GM21529 (cell line): ENCODE measurements around the gene SCMH1.

ENCODE experiments used
- ATAC-seq: cut with Tn5 transposase; IDR thresholded peaks from one replicate; pipeline ENCODE4 v1.9.1; 2021; ENCODE audit not compliant: unreplicated experiment

Gene SCMH1

DNA sequence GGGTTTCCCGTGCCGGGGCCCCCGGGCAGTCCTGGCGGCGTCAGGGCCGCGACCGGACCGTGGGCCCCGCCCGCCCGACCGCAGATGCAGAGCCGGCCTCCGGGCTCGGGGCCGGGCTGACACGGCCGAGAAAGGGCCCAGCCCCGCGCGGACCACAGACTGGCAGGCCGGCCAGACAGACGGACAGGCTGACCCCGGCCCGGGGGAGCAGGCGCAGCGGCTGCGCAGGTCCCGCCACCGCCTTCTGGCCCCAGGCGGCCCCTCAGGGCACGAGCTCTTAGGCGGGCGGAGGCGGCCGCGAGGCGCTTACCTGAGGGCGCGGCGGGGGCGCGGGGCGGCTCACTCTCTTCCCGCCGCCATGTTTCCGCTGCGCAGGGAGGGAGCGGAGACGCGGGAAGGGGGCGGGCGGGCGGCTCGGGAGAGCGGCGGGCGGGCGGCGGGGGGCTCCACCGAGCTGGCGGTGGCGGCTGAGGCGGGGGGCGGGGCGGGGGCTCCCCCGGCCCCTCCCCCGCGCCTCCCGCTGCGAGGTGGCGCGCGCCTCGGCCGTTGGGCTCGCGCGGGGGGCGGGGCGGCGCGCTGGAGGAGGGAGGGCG is at the start of gene SCMH1:
Gene SCMH1 (minus strand): TSS at position 558 of the 593 bp plus-strand sequence. CDS start 56,173 bp downstream, outside the sequence.
- ATAC-seq = peak; percentile 43

DNA sequence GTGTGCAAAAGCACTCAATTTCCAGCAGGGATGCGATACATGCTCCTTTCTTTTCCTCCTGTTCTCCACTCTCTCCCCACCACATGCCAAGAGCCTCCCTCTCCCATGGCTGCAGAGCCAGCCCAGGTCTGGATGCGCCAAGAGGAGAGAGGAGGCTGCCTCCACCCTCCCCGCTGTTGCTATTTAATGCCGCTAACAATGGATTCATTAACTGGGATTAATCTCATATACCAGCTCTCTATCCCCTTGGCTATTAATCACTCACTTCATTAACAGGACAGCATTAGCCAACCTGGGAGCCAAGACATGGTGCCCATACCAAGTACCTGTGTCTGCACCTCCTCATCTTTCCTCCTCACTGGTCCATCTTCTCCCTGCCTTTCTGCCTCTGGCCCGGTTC is 49.1 kb upstream of the SCMH1 start:
- ATAC-seq = no peak

DNA sequence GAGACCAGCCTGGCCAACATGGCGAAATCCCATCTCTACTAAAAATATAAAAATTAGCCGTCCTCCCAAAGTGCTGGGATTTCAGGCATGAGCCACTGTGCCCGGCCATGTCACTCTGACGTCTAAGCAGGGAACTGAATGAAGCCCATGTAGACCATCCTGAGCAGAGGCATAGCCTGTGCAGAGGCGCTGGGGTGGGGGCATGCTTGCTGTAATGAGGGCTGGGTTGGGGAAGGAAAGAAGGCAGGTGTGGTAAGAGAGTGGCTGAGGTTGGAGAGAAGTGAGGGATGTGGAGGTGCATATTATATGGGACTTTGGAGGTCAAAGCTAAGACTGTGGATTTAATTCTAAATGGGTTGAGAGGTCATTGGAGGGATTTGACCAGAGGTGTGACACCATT is 47.1 kb upstream of the SCMH1 start:
- no peak for ATAC-seq

DNA sequence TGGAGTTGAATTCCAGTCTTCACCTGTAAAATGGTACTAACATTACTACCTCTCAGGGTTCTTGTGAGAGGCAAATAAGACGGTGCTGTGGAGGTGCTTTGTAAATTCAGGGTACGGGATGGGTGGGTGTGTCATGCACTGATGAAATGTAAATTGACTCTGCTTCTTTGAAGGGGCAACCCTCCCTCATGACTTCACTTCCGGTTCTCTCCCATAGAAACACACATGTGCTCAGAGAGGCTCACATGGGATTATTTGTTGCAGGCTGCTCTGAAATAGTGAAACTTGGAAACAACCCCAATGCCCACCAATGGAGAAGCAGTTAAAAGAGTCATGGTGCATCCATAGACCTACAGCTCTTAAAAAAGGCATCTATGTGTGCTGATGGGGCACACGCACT is 44.9 kb upstream of the SCMH1 start:
- no peak for ATAC-seq

DNA sequence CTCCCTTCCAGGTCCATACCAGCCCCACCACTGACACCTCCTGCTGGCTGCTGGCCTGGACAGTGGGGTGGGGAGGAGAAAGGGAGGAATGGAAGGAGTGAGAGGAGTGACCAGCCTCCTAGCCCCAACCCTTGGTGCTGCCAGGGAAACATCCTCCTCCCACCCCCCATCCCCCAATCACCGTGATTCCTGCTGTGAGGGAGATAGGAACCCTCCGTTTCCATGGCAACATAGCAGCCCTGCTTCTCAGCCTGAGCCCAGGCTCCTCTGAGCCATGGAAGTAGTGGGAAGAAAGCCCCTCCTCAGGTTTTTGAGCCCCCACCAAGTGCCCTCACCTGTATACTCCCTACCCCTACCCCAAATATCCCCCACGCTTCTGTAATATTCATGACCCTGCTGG is 44.4 kb upstream of the SCMH1 start:
- no peak for ATAC-seq

DNA sequence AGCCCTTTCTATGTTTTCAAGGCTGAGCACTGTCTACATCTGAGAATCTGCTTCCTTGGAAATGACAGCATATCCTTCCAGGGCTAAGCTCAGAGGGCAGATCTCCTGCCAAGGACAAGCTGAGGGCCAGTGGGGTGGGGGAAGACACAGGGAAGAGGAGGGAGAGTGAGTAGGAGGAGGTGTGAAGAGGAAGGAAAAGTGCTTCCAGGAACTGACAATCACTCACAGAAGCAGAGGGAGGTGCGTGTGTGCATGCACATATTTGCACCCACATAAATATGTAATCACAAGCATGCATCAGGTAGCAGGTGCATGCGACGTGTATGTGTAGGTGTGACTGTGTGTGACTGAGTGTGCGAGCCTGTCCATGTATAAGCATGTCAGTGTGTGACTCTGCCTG is 43.7 kb upstream of the SCMH1 start:
- no peak for ATAC-seq

DNA sequence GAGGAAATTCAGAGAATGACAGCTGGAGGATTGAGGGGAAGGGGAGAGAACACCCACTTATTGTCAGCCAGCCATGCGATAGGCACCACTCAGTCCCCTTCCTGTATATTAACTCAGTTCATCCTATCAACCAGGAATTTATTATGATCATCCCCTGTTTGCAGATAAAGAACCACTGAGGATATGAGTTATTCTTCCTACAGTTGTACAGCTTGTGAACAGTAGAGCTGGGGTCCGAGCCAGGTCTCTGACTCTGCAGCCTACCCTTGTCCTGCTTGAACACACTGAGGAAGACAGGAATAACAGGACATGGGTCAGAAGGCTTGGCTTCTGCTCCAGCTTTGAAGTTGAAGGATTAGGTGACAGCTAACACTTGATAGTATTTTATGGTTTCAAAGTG is 42.0 kb upstream of the SCMH1 start:
- no peak for ATAC-seq

DNA sequence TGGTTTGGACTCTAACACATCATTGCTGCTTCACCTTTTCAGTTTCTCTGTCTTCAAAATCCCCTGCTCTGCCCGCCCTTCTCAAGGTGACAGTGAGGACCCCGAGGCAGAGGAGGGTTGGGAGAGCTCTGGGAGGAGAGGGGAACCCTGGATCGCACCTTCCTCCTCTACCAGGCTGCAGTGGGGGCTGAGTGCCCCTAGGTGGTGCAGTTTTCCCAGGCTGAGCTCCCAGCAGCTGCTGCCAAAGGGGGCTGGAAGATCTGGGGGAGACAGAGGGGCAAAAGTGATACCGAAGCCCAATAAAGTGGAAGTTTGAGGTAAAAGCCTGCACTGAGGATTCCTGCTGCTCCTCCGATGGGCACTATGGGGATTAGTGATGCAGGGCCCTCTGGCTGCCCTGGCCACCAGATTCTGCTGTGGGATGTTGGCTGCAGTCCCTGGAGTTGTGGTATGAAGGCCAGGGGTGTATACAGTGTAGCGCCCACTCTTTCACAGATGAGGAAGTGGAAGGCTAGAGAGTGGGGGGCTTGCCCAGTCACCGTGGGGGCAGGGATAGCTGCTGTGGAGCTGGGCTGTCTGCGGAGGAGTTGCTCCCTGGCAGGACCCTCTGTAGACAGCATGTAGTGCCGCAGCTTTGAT is 40.7 kb upstream of the SCMH1 start:
- ATAC-seq = no peak

DNA sequence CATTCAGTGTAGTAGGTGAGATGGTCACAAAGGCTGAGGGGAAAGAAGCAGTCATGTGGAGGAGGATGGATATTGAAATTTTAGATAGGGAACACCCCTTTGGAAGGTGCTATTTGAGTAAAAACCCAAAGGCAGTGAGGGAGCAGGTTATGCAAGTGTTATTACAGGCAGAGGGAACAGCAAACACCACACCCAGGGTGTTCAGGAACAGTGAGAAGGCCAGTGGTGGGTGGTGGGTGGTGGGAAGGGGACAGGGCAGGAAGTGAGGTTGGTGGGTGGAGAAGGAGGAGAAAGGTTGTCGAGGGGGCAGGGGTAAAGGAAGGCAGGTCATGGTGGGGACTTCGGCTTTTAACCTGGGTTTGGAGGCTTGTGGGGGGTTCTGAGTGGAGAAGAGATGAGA is 39.2 kb upstream of the SCMH1 start:
- no peak for ATAC-seq

DNA sequence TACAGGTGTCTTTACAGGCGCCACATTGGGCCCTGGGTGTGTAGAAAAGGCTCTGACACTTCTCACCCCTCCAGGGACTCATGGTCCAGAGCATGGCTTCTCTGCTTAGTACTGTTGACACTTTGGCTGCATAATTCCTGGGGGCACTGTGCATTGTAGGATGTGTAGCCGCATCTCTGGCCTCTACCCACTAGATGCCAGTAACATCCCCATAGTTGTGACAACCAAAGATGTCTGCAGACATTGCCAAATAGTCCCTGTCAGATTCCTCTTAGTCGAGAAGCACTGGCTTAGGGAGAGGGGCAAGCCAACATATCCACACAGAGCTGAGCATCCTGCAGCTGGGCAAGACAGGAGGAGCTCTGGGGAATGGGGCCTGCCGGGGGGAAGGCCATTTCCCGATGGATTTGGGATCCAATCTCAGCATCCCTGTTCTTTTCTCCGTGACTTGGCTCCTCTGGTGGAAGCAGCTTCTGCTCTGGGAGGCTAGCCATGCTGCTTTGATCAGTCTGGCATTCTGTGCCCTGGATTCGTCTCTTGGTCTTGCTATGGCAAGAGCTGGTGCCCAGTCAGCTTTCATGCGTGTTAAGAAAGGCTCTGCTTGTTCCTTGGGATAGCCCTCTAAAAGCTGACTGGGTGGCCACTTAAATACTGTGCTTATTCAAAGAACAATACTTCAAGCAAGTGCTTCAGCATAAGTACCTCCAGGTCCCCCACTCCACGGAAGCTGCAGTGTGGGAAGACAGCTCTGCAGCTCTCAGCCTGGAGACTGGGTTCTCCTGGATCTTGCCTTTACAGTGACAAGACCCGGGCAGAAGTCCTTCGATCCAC is 38.3 kb upstream of the SCMH1 start:
- ATAC-seq = no peak

DNA sequence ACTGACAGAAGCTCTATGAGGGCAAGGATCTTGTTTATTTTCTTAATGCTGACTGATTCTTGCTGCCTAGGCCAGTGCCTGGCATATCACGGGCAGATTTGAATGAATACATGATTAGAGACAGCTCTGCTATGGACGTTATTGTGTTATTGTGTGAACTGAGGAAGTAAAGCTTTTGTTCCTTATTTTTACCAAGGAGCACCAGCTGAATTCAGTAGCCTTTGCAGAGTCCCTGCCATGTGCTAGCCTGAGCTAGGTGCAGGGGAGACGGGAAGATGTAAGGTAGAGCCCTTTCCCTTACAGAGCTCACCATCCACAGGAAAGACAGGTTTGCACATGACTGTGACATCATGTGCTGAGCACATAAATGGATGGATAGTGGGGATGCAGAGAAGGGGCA is 36.0 kb upstream of the SCMH1 start:
- ATAC-seq = no peak

DNA sequence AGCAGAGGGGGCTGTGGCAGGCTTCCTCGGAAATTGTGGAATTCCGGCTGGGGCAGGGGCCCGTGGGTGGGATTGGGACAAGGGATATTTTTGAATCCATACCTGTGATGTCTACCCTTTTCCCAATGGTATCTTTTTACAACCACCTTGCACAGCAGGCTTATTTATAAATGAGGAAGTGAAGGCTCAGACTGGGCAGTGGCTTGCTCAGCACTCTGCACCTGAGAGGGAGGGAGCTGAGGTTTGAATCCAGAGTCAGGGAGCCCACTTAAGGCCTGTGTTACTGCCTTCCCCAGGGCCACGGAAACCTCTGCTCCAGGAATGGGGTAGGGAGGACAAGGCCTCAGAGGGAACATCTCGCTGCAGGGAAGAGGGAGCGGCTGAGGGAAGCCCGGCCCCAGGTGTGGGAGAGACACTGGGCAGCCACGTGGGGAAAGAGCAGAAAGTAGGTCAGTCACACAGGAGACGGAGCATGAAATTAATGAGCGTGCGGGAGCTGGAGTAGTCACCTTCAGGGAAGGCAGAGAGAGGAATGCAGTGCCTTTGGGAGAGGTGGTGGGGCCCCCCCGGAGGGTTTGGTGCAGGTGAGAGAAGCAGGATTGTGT is 35.4 kb upstream of the SCMH1 start:
- ATAC-seq = no peak

DNA sequence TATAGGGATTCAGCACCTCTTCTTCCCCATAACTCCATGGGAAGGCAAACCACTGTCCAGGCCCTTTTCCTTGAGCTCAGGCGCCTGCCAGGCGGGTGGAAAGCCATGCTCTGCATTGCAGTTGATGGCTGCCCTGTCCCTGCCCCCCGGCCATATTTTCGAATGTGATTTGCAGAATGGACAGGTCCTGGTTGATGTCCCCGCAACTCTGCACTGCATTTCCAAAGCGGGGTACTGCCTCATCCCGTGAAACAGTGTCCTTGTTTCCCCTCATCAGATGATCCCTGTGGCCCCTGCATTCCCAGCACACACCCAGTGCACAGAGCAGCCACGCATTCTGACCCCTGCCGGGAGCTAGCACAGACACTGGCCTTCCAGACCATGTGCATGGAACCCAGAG is 33.7 kb upstream of the SCMH1 start:
- no peak for ATAC-seq

DNA sequence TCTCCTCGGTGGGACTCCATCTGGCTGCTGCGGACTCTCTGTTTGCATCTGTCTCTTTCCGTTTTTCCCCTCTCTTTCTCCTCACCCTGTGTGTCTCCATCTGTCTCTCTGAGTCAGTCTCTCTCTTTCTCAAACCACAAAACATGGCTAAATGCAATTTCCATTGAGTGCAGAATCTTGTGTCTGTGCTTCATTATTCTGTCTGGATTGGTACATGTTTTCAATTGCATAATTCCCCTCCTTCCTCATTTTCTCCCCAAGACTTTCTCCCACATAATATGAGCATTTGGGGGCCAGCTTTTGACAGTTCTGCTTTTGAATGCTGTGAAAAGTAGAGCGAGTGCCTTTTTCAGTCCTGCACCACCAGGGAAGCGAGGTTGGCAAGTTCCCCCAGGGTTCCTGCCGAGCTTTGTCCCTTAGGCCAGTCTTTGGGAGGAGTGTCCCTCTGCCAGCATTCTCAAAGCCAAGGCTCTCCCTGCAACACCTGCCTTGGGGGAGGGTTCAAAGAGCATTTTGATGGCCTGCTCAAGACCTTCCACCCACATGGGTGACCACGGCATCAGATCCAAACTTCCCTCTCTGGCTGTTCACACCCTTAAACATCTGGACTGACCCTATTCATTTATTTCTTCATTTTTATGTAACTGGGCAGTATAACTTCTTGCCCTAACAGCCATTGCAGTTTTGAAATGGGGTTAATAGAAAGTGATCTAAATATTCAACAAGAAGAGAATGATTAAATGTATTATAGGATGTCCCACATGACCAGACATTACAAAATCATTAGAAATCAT is 32.8 kb upstream of the SCMH1 start:
- no peak for ATAC-seq

DNA sequence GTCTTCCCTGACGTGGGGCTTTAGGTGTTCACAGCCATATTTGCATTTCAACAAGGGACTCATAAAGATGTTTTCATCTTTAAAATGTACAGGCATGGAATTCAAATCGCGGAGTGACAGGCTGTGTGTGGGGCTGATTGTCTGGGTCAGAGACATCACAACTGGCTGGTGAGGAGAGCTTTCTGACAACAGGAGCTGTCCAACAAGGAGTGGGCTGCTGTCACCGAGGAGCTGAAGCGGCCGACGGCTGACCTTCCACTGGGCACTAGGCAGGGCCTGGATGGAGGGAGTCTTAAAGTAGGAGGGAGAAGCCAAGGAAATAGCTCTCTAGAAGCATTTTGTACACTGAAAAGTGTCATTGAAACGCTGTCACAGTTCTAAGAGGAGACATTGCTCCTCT is 30.5 kb upstream of the SCMH1 start:
- no peak for ATAC-seq

DNA sequence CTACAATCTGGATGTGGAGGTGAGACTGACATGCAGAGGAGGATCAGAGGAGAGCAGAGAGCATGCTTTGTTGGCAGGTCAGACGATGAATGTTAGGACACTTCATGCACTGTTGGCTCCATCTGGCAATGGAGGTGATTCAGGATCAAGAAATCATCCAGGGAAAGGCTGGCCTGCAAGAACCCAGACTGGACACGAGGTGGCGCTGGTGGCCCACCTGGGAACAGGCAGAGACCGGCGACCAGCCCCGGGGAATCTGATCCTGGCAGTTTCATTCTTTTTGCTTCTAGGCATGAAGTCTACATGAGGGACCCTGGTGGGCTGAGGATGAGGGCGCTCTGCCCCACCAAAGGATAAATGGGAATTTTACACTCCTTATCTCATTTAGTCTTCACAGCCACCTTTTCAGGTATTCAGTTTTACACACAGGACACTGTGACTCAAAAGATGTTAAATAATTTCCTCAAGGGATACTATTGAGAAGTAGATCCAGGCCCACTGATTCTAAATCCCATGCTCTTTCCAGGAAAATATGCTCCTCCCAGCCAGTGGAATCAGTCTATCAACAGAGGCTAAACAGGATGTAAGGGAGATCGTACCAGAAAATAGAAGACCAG is 26.2 kb upstream of the SCMH1 start:
- ATAC-seq = no peak

DNA sequence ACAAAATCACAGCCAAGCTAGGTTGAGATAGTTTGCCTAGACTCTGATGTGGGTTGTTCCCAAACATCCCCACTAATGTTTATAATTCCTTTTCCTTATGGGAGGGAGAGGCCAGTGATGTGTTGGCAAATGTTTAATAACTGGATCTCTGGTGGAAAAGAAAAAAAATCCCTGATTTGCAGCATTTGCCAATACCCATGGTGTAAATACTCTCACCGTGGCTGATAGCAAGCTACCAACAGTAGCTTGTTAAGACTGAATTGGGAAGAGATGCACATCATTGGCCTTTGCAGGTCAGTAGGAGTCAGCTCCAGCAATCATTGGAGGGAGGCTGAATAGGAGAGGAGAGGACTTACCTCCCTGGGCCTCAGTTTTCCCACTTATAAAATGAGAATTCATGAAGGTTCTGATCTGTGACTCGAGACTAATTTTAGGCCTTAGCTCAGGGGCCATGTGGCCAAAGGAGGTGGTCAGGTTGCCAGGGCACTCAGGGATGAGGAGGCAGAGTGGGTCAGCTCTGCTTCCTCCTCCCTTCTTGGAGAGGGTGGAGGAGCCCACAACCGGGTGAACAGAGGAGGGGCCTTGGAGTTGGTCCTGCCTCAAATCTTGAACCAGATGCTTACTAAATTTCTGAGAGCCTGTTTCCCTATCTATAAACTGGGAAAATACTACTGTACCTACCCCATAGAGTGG is 20.0 kb upstream of the SCMH1 start:
- ATAC-seq = no peak

DNA sequence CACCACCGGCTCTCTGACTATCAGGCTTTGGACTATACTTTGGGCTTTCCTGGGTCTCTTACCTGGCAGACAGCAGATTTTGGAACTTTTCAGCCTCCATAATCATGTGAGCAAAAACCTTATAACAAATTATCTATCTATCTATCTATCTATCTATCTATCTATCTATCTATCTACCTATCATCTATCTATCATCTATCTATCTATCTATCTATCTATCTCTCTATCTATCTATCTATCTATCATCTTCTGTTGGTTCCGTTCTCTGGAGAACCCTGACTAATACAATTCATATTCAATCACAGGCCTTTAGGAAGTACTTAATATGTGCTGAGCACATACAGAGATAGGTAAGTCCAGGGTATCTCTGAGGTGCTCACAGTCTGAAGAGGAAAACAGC is 18.7 kb upstream of the SCMH1 start:
- ATAC-seq = no peak

DNA sequence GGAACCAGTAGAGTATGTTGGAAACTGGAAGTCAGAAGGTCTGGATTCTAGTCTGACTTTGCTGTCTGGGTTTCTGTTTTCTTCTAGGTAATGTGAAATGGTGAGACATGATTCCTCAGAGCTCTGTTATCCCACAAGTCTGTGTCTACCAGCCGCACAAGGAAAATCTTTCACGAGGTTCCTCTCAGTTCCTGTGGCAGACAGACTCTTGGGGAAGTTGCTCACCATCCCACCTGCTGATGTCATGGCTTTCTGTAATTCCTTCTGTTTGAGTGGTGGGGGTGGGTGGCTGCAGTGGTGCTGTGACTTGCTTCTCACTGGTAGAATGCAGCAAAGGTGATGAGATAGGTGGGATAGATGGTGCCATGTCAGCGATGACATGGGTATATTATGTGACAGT is 17.1 kb upstream of the SCMH1 start:
- no peak for ATAC-seq

DNA sequence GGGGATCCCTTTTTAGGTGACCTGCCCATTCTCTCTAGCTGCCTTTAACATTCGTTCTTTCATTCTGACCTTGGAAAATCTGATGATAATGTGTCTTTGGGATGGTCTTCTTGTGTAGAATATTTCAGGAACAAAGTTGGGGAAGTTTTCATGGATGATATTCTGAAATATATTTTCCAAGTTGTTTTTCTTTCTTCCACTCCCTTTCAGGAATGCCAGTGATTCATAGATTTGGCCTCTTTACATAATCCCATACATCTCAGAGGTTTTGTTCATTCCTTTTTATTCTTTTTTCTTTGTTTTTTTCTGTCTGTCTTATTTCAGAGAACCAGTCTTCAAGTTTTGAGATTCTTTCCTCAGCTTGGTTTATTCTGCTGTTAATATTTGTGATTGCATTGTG is 13.9 kb upstream of the SCMH1 start:
- no peak for ATAC-seq
